Neural progenitor cell (in vitro differentiated cells): Measurements from ENCODE around the gene GNG8. TPM values are rescaled to one million over a fixed set of nuclear protein-coding genes. Genes with fewer than 3 reads are reported as not detected.

Source experiments
- DNase-seq: peaks from one replicate; pipeline ENCODE4 v3.0.0-alpha.2; 2016; ENCODE audit warnings: low spot score
- H2AFZ ChIP-seq: fragments of 200-600 bp; sonication (generic); replicated peaks from 2 replicates; pipeline ENCODE4 v1.6.1; 2016; ENCODE audit warnings: antibody characterized with exemption
- H3F3A ChIP-seq: fragments of 200-600 bp; sonication (generic); 2 replicates; pipeline ENCODE4 v1.6.1; 2016; ENCODE audit warnings: antibody characterized with exemption, low read depth
- H3K27ac ChIP-seq: fragments of 200-600 bp; sonication (generic); 2 replicates; pipeline ENCODE4 v1.5.1; 2016; ENCODE audit warnings: mild to moderate bottlenecking
- H3K27me3 ChIP-seq: fragments of 200-600 bp; sonication (generic); 2 replicates; pipeline ENCODE4 v1.6.1; 2016; ENCODE audit warnings: mild to moderate bottlenecking, moderate library complexity
- H3K36me3 ChIP-seq: fragments of 200-600 bp; sonication (generic); 2 replicates; pipeline ENCODE4 v1.5.1; 2016
- H3K4me1 ChIP-seq: fragments of 200-600 bp; sonication (generic); 2 replicates; pipeline ENCODE4 v1.6.1; 2016; ENCODE audit warnings: mixed run types
- H3K4me2 ChIP-seq: fragments of 200-600 bp; sonication (generic); 2 replicates; pipeline ENCODE4 v1.6.1; 2016
- H3K4me3 ChIP-seq: fragments of 200-600 bp; sonication (generic); 2 replicates; pipeline ENCODE4 v1.5.1; 2016
- H3K79me2 ChIP-seq: fragments of 200-600 bp; sonication (generic); 2 replicates; pipeline ENCODE4 v1.6.1; 2016; ENCODE audit warnings: low read depth
- H3K9ac ChIP-seq: fragments of 200-600 bp; sonication (generic); 2 replicates; pipeline ENCODE4 v1.6.1; 2016
- H3K9me3 ChIP-seq: fragments of 200-600 bp; sonication (generic); 2 replicates; pipeline ENCODE4 v1.5.1; 2016; ENCODE audit warnings: low read depth
- H4K20me1 ChIP-seq: fragments of 200-600 bp; sonication (generic); 2 replicates; pipeline ENCODE4 v1.6.1; 2016; ENCODE audit warnings: low read depth
- H3K27ac Mint-ChIP-seq: 3 replicates; pipeline ENCODE4 v1.8.0; 2021; ENCODE audit warnings: mixed read lengths
- H3K27me3 Mint-ChIP-seq: 2 replicates; pipeline ENCODE4 v1.8.0; 2022; ENCODE audit warnings: low read depth, mild to moderate bottlenecking, inconsistent platforms, moderate library complexity, mixed read lengths; ENCODE audit not compliant: insufficient read depth
- H3K36me3 Mint-ChIP-seq: 3 replicates; pipeline ENCODE4 v1.8.0; 2021; ENCODE audit warnings: mixed read lengths
- H3K4me1 Mint-ChIP-seq: 3 replicates; pipeline ENCODE4 v1.8.0; 2021; ENCODE audit warnings: mixed read lengths
- H3K4me3 Mint-ChIP-seq: 3 replicates; pipeline ENCODE4 v1.8.0; 2021; ENCODE audit warnings: mild to moderate bottlenecking, moderate library complexity, mixed read lengths
- H3K9me3 Mint-ChIP-seq: 3 replicates; pipeline ENCODE4 v1.8.0; 2020; ENCODE audit warnings: mixed read lengths
- CTCF ChIP-seq: fragments of 200-600 bp; sonication (generic); IDR thresholded peaks from 2 replicates; pipeline ENCODE4 v1.5.1; 2017; ENCODE audit warnings: antibody characterized with exemption, mild to moderate bottlenecking
- EZH2 ChIP-seq: fragments of 200-600 bp; sonication (generic); IDR thresholded peaks from 2 replicates; pipeline ENCODE4 v1.6.1; 2017; ENCODE audit warnings: antibody characterized with exemption, mild to moderate bottlenecking, moderate library complexity
- EZH2phosphoT487 ChIP-seq: fragments of 200-600 bp; sonication (generic); IDR thresholded peaks from 2 replicates; pipeline ENCODE4 v1.6.1; 2017; ENCODE audit warnings: antibody characterized with exemption
- total RNA-seq: library from RNA; depleted of rRNA; stranded (reverse); fragments of >200 nt; gene quantifications from 2 replicates; pipeline ENCODE4 v1.2.3, GENCODE V29; 2015; ENCODE audit warnings: low replicate concordance

Gene GNG8
- total RNA-seq, 1 donor from 2014 or later: not detected

- Histone ChIP-seq H3F3A (peaks cover 4% of the 10 kb centered on the region), H4K20me1 (peaks cover 55% of the 10 kb centered on the region), H3K27me3 (no peaks in the 10 kb centered on the region), H3K9me3 (no peaks in the 10 kb centered on the region), H2AFZ (no peak overlapping the region), H3K4me1 (peaks cover 27% of the 10 kb centered on the region), H3K4me2 (no peak overlapping the region), H3K79me2 (peaks cover 55% of the 10 kb centered on the region), H3K27ac (no peak overlapping the region), H3K4me3 (no peak overlapping the region), H3K36me3 (no peaks in the 10 kb centered on the region), H3K9ac (no peak overlapping the region)
- Mint-ChIP-seq H3K4me1 (peaks cover 18% of the 10 kb centered on the region), H3K4me3 (no peak overlapping the region), H3K27ac (no peak overlapping the region), H3K9me3 (no peaks in the 10 kb centered on the region), H3K36me3 (peaks cover 25% of the 10 kb centered on the region), H3K27me3 (peaks cover 4% of the 10 kb centered on the region)
- DNase-seq: no peak
- TF ChIP-seq EZH2 (no peak), EZH2phosphoT487 (no peak), CTCF (no peak)
Measured at GRCh38 chr19:46606019-46606418, 30.0 kb downstream of the GNG8 start.

GRCh38 chr19:46605356-46605821 is 30.6 kb downstream of the GNG8 start:
- Histone ChIP-seq H4K20me1 (peaks cover 55% of the 10 kb centered on the region), H3K27ac (no peak overlapping the region)
- peaks cover 4% of the 10 kb centered on the region for H3K27me3 Mint-ChIP-seq

GRCh38 chr19:46604781-46605355 is 31.1 kb downstream of the GNG8 start:
- Histone ChIP-seq H4K20me1 (peaks cover 55% of the 10 kb centered on the region), H2AFZ (no peak overlapping the region), H3K79me2 (peaks cover 55% of the 10 kb centered on the region), H3K4me1 (peaks cover 27% of the 10 kb centered on the region), H3K9ac (no peak overlapping the region), H3K27ac (no peak overlapping the region), H3K9me3 (no peaks in the 10 kb centered on the region), H3K4me2 (peak overlapping the region; percentile 89), H3K27me3 (no peaks in the 10 kb centered on the region), H3K36me3 (no peaks in the 10 kb centered on the region), H3K4me3 (no peak overlapping the region), H3F3A (peaks cover 10% of the 10 kb centered on the region)
- peaks cover 2% of the 10 kb centered on the region for H3K9me3 Mint-ChIP-seq
- no peak overlapping the region for H3K4me3 Mint-ChIP-seq
- no peak for TF ChIP-seq EZH2
- peak; percentile 11 for TF ChIP-seq CTCF
- TF ChIP-seq EZH2phosphoT487: no peak
- H3K27me3 Mint-ChIP-seq: peaks cover 9% of the 10 kb centered on the region
- DNase-seq: no peak
- H3K36me3 Mint-ChIP-seq: peaks cover 25% of the 10 kb centered on the region
- H3K4me1 Mint-ChIP-seq: peaks cover 18% of the 10 kb centered on the region
- no peak overlapping the region for H3K27ac Mint-ChIP-seq

More at GRCh38 chr19:46605356-46605821, 30.6 kb downstream of the GNG8 start:
- no peak for TF ChIP-seq EZH2phosphoT487
- no peak for TF ChIP-seq CTCF
- TF ChIP-seq EZH2: no peak
- H3K9me3 Mint-ChIP-seq: no peaks in the 10 kb centered on the region
- peaks cover 55% of the 10 kb centered on the region for H3K79me2 ChIP-seq
- peaks cover 25% of the 10 kb centered on the region for H3K36me3 Mint-ChIP-seq
- H3K4me1 Mint-ChIP-seq: peaks cover 18% of the 10 kb centered on the region
- no peaks in the 10 kb centered on the region for H3K27me3 ChIP-seq
- peaks cover 27% of the 10 kb centered on the region for H3K4me1 ChIP-seq
- peaks cover 5% of the 10 kb centered on the region for H3F3A ChIP-seq
- H3K4me2 ChIP-seq: no peak overlapping the region
- DNase-seq: no peak
- H3K27ac Mint-ChIP-seq: peak overlapping the region; percentile 57
- no peak overlapping the region for H3K9ac ChIP-seq
- H3K36me3 ChIP-seq: no peaks in the 10 kb centered on the region
- H2AFZ ChIP-seq: no peak overlapping the region
- H3K4me3 ChIP-seq: no peak overlapping the region
- no peaks in the 10 kb centered on the region for H3K9me3 ChIP-seq
- peak overlapping the region; percentile 52 for H3K4me3 Mint-ChIP-seq
